GM21723 (cell line): ENCODE data around the gene EPS8L2.

ENCODE experiments used
- ATAC-seq: cut with Tn5 transposase; IDR thresholded peaks from one replicate; pipeline ENCODE4 v1.9.1; 2021; ENCODE audit warnings: mild to moderate bottlenecking, moderate library complexity; ENCODE audit not compliant: unreplicated experiment

Gene EPS8L2

GRCh38 chr11:703506-703905 is 2.5 kb upstream of the EPS8L2 start:
- ATAC-seq = no peak

- no peak for ATAC-seq
Measured at GRCh38 chr11:704228-704674, 1.8 kb upstream of the EPS8L2 start.

- ATAC-seq = no peak
Measured at GRCh38 chr11:704781-705645, 1.0 kb upstream of the EPS8L2 start.

GRCh38 chr11:706439-706956 is 467 bp downstream of the EPS8L2 start:
- no peak for ATAC-seq

GRCh38 chr11:706957-707816 is 1.2 kb downstream of the EPS8L2 start:
- no peak for ATAC-seq

GRCh38 chr11:707817-708420 is 1.9 kb downstream of the EPS8L2 start:
- no peak for ATAC-seq

GRCh38 chr11:708511-708910 is 2.5 kb downstream of the EPS8L2 start:
- no peak for ATAC-seq

GRCh38 chr11:709109-709997 is 3.3 kb downstream of the EPS8L2 start:
- no peak for ATAC-seq

GRCh38 chr11:714436-714835 is 8.4 kb downstream of the EPS8L2 start:
- ATAC-seq = no peak

- ATAC-seq = no peak
Measured at GRCh38 chr11:719214-720016, 13.4 kb downstream of the EPS8L2 start.

GRCh38 chr11:720017-720641 is 14.1 kb downstream of the EPS8L2 start:
- no peak for ATAC-seq

- no peak for ATAC-seq
Measured at GRCh38 chr11:720642-721246, 14.7 kb downstream of the EPS8L2 start.

GRCh38 chr11:721247-721740 is 15.3 kb downstream of the EPS8L2 start:
- no peak for ATAC-seq

- ATAC-seq = no peak
Measured at GRCh38 chr11:721741-722345, 15.8 kb downstream of the EPS8L2 start.

- no peak for ATAC-seq
Measured at GRCh38 chr11:722346-722811, 16.3 kb downstream of the EPS8L2 start.

GRCh38 chr11:723120-723883 is 17.3 kb downstream of the EPS8L2 start:
- ATAC-seq = no peak
